Measurements from ENCODE around the gene MYL7.

- TF ChIP-seq SIN3A (IDR thresholded peaks at IDR 0.05; ENCODE audit: low read depth) (no peak), CTCF (IDR thresholded peaks at IDR 0.05 in 2 of 3, conservative IDR thresholded peaks at IDR 0.05 in 1 of 3; ENCODE audit: borderline replicate concordance in 1 of 3, insufficient read depth in 1 of 3, low read depth in 2 of 3, low read length in 2 of 3) (no peak), POLR2A (IDR thresholded peaks at IDR 0.05; ENCODE audit: borderline replicate concordance, extremely low read depth, insufficient read depth, insufficient read length) (no peak), JUND (IDR thresholded peaks at IDR 0.05) (no peak), REST (IDR thresholded peaks at IDR 0.05; ENCODE audit: low read depth) (no peak), ZFX (IDR thresholded peaks at IDR 0.05) (no peak), EZH2 (IDR thresholded peaks at IDR 0.05) (no peak), ATF3 (IDR thresholded peaks at IDR 0.05) (no peak), CEBPB (IDR thresholded peaks at IDR 0.05; ENCODE audit: low read depth) (no peak), ZBTB33 (IDR thresholded peaks at IDR 0.05; ENCODE audit: extremely low read depth, insufficient replicate concordance, low read length) (no peak), ELF1 (IDR thresholded peaks at IDR 0.05; ENCODE audit: borderline replicate concordance, low read depth) (no peak), EZH2phosphoT487 (IDR thresholded peaks at IDR 0.05; ENCODE audit: borderline replicate concordance) (no peak), YY1 (IDR thresholded peaks at IDR 0.05; ENCODE audit: extremely low read depth, insufficient replicate concordance, low read depth, low read length) (no peak)
These were observed 44.7 kb downstream of the MYL7 start for GRCh38 chr7:44096326-44096881.

All from HCT116 (cell line).